Cerebellar nuclear complex (tissue), 1 donor: ENCODE measurements around the gene LTBP2.
"Not testable (repeated sequence)": the region's sequence is repeated elsewhere in the genome, so short reads cannot be mapped to it uniquely, and the experiment has no call there.

Experiments used
- DNase-seq, 2 experiments: peaks; one replicate each; lab custom pipeline; 2025; lab: John Stamatoyannopoulos, UW

LTBP2 gene

GRCh38 chr14:74551001-74551400 is 61.0 kb downstream of the LTBP2 start:
- no peak for DNase-seq

- no peak for DNase-seq
Observed at GRCh38 chr14:74550071-74550470, 62.0 kb downstream of the LTBP2 start.

- DNase-seq = no peak
Observed at GRCh38 chr14:74549588-74549987, 62.4 kb downstream of the LTBP2 start.

GRCh38 chr14:74548881-74549280 is 63.2 kb downstream of the LTBP2 start:
- no peak for DNase-seq

- DNase-seq = no peak
Observed at GRCh38 chr14:74547331-74547927, 64.6 kb downstream of the LTBP2 start.

- no peak for DNase-seq
Observed at GRCh38 chr14:74546416-74546815, 65.6 kb downstream of the LTBP2 start.

- no peak for DNase-seq
Observed at GRCh38 chr14:74545386-74545785, 66.7 kb downstream of the LTBP2 start.

GRCh38 chr14:74543771-74544438 is 68.1 kb downstream of the LTBP2 start:
- no peak for DNase-seq

GRCh38 chr14:74542056-74542685 is 69.9 kb downstream of the LTBP2 start:
- DNase-seq = no peak

- no peak for DNase-seq
Observed at GRCh38 chr14:74541225-74541624, 70.8 kb downstream of the LTBP2 start.

- DNase-seq = no peak
Observed at GRCh38 chr14:74539503-74539902, 72.5 kb downstream of the LTBP2 start.

- no peak for DNase-seq
Observed at GRCh38 chr14:74538411-74539391, 73.3 kb downstream of the LTBP2 start.

- DNase-seq = not testable (repeated sequence)
Observed at GRCh38 chr14:74536336-74536735, 75.7 kb downstream of the LTBP2 start.

GRCh38 chr14:74535756-74536325 is 76.2 kb downstream of the LTBP2 start:
- no peak for DNase-seq

- DNase-seq = no peak
Observed at GRCh38 chr14:74533576-74533975, 78.5 kb downstream of the LTBP2 start.

- no peak for DNase-seq
Observed at GRCh38 chr14:74532246-74532645, 79.8 kb downstream of the LTBP2 start.

GRCh38 chr14:74531467-74531866 is 80.6 kb downstream of the LTBP2 start:
- no peak for DNase-seq

GRCh38 chr14:74531006-74531405 is 81.0 kb downstream of the LTBP2 start:
- no peak for DNase-seq

GRCh38 chr14:74528886-74529285 is 83.2 kb downstream of the LTBP2 start:
- DNase-seq = no peak

GRCh38 chr14:74528406-74528805 is 83.6 kb downstream of the LTBP2 start:
- DNase-seq = no peak

- DNase-seq = no peak
Observed at GRCh38 chr14:74527736-74528280, 84.2 kb downstream of the LTBP2 start.
